NB4 (cell line): ENCODE data around the gene HFE.
"Not testable (repeated sequence)": the region's sequence is repeated elsewhere in the genome, so short reads cannot be mapped to it uniquely, and the experiment has no call there.

Experiments
- MYC ChIP-seq: IDR thresholded peaks from 2 replicates; pipeline ENCODE4 v1.6.1; 2011; ENCODE audit warnings: low read depth, low read length
- POLR2A ChIP-seq: IDR thresholded peaks from 2 replicates; pipeline ENCODE4 v1.6.1; 2011; ENCODE audit warnings: mild to moderate bottlenecking; ENCODE audit not compliant: insufficient read length; ENCODE audit errors: extremely low read depth
- TF ChIP-seq, protein P1 (sequence below): IDR thresholded peaks from 2 replicates; pipeline ENCODE4 v1.6.1; 2011; ENCODE audit warnings: low read depth, low read length
- TF ChIP-seq, protein P2 (sequence below): IDR thresholded peaks from one replicate; pipeline ENCODE4 v1.5.1; 2012; ENCODE audit warnings: low read depth, low read length

- TF ChIP-seq, protein P1, sequence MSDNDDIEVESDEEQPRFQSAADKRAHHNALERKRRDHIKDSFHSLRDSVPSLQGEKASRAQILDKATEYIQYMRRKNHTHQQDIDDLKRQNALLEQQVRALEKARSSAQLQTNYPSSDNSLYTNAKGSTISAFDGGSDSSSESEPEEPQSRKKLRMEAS = not testable (repeated sequence)
- TF ChIP-seq, protein P2, sequence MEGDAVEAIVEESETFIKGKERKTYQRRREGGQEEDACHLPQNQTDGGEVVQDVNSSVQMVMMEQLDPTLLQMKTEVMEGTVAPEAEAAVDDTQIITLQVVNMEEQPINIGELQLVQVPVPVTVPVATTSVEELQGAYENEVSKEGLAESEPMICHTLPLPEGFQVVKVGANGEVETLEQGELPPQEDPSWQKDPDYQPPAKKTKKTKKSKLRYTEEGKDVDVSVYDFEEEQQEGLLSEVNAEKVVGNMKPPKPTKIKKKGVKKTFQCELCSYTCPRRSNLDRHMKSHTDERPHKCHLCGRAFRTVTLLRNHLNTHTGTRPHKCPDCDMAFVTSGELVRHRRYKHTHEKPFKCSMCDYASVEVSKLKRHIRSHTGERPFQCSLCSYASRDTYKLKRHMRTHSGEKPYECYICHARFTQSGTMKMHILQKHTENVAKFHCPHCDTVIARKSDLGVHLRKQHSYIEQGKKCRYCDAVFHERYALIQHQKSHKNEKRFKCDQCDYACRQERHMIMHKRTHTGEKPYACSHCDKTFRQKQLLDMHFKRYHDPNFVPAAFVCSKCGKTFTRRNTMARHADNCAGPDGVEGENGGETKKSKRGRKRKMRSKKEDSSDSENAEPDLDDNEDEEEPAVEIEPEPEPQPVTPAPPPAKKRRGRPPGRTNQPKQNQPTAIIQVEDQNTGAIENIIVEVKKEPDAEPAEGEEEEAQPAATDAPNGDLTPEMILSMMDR = not testable (repeated sequence)
- TF ChIP-seq POLR2A, MYC: not testable (repeated sequence)
These were observed 32.9 kb downstream of the HFE start for GRCh38 chr6:26120115-26120514.
